ENCODE results near the gene STX8.

GRCh38 chr17:9272501-9273200 is 303.0 kb downstream of the STX8 start:
- TF ChIP-seq, protein P1, sequence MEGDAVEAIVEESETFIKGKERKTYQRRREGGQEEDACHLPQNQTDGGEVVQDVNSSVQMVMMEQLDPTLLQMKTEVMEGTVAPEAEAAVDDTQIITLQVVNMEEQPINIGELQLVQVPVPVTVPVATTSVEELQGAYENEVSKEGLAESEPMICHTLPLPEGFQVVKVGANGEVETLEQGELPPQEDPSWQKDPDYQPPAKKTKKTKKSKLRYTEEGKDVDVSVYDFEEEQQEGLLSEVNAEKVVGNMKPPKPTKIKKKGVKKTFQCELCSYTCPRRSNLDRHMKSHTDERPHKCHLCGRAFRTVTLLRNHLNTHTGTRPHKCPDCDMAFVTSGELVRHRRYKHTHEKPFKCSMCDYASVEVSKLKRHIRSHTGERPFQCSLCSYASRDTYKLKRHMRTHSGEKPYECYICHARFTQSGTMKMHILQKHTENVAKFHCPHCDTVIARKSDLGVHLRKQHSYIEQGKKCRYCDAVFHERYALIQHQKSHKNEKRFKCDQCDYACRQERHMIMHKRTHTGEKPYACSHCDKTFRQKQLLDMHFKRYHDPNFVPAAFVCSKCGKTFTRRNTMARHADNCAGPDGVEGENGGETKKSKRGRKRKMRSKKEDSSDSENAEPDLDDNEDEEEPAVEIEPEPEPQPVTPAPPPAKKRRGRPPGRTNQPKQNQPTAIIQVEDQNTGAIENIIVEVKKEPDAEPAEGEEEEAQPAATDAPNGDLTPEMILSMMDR (IDR thresholded peaks at IDR 0.05) = no peak
- no peak for TF ChIP-seq POLR2AphosphoS5 (IDR thresholded peaks at IDR 0.05; ENCODE audit: low read depth, low read length)
